Liver (tissue), 3 donors: ENCODE data around the gene TUBB1.

Experiments used
- FOXA1 ChIP-seq: IDR thresholded peaks from 2 replicates; pipeline ENCODE4 v1.6.1; 2016; ENCODE audit warnings: antibody characterized with exemption
- GABPA ChIP-seq, 2 donors: IDR thresholded peaks in 1 of 2; conservative IDR thresholded peaks in 1 of 2; 2 replicates each; pipeline ENCODE4 v1.6.1; 2016; ENCODE audit warnings: antibody characterized with exemption in 2 of 2, mild to moderate bottlenecking in 1 of 2, moderate library complexity in 1 of 2
- SP1 ChIP-seq: IDR thresholded peaks from 2 replicates; pipeline ENCODE4 v1.6.1; 2018; ENCODE audit warnings: antibody characterized with exemption, mild to moderate bottlenecking
- TF ChIP-seq, protein P1 (sequence below): fragments of 150-350 bp; IDR thresholded peaks from 2 replicates; pipeline ENCODE4 v1.5.1; 2017; ENCODE audit warnings: improper control_type of control experiment, low read depth, low read length; ENCODE audit not compliant: missing input control
- TF ChIP-seq, protein P2 (sequence below): IDR thresholded peaks from 2 replicates; pipeline ENCODE4 v1.6.1; 2016; ENCODE audit warnings: antibody characterized with exemption, mild to moderate bottlenecking
- TF ChIP-seq, protein P3 (sequence below): IDR thresholded peaks from 2 replicates; pipeline ENCODE4 v1.6.1; 2016; ENCODE audit warnings: antibody characterized with exemption
- TF ChIP-seq, protein P4 (sequence below): IDR thresholded peaks from 2 replicates; pipeline ENCODE4 v1.6.1; 2016; ENCODE audit warnings: antibody characterized with exemption
- donor health status: healthy.
- donor health status: healthy.

DNA sequence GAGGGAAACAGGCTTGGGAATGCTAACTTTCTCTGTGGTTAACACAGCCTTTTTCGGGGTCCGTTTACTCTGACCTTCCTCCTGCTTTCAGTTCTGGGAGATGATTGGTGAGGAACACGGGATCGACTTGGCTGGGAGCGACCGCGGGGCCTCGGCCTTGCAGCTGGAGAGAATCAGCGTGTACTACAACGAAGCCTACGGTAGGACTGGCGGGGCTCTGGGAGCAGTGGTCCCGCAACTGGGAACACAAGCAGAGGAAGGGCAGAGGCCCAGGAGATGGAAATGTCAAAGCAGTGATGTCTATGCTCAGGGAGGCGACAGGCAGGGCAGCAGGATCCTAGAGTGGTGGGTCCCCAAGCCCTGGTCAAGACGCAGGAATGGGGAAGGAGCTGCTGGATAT, 3.5 kb downstream of the TUBB1 start:
- TF ChIP-seq FOXA1 (no peak), SP1 (no peak), GABPA (IDR thresholded peaks at IDR 0.05 in 1 of 2, conservative IDR thresholded peaks at IDR 0.05 in 1 of 2) (no peak)
- TF ChIP-seq, protein P1, sequence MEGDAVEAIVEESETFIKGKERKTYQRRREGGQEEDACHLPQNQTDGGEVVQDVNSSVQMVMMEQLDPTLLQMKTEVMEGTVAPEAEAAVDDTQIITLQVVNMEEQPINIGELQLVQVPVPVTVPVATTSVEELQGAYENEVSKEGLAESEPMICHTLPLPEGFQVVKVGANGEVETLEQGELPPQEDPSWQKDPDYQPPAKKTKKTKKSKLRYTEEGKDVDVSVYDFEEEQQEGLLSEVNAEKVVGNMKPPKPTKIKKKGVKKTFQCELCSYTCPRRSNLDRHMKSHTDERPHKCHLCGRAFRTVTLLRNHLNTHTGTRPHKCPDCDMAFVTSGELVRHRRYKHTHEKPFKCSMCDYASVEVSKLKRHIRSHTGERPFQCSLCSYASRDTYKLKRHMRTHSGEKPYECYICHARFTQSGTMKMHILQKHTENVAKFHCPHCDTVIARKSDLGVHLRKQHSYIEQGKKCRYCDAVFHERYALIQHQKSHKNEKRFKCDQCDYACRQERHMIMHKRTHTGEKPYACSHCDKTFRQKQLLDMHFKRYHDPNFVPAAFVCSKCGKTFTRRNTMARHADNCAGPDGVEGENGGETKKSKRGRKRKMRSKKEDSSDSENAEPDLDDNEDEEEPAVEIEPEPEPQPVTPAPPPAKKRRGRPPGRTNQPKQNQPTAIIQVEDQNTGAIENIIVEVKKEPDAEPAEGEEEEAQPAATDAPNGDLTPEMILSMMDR, result no peak
- TF ChIP-seq, protein P2, sequence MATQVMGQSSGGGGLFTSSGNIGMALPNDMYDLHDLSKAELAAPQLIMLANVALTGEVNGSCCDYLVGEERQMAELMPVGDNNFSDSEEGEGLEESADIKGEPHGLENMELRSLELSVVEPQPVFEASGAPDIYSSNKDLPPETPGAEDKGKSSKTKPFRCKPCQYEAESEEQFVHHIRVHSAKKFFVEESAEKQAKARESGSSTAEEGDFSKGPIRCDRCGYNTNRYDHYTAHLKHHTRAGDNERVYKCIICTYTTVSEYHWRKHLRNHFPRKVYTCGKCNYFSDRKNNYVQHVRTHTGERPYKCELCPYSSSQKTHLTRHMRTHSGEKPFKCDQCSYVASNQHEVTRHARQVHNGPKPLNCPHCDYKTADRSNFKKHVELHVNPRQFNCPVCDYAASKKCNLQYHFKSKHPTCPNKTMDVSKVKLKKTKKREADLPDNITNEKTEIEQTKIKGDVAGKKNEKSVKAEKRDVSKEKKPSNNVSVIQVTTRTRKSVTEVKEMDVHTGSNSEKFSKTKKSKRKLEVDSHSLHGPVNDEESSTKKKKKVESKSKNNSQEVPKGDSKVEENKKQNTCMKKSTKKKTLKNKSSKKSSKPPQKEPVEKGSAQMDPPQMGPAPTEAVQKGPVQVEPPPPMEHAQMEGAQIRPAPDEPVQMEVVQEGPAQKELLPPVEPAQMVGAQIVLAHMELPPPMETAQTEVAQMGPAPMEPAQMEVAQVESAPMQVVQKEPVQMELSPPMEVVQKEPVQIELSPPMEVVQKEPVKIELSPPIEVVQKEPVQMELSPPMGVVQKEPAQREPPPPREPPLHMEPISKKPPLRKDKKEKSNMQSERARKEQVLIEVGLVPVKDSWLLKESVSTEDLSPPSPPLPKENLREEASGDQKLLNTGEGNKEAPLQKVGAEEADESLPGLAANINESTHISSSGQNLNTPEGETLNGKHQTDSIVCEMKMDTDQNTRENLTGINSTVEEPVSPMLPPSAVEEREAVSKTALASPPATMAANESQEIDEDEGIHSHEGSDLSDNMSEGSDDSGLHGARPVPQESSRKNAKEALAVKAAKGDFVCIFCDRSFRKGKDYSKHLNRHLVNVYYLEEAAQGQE, result no peak
- TF ChIP-seq, protein P3, sequence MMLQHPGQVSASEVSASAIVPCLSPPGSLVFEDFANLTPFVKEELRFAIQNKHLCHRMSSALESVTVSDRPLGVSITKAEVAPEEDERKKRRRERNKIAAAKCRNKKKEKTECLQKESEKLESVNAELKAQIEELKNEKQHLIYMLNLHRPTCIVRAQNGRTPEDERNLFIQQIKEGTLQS, result no peak
- TF ChIP-seq, protein P4, sequence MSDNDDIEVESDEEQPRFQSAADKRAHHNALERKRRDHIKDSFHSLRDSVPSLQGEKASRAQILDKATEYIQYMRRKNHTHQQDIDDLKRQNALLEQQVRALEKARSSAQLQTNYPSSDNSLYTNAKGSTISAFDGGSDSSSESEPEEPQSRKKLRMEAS, result no peak
